Kidney (tissue), 14 donors: ENCODE results near the gene NATD1. TPM values are rescaled to one million over a fixed set of nuclear protein-coding genes. Genes with fewer than 3 reads are reported as not detected.
"Not testable (repeated sequence)": the region's sequence is repeated elsewhere in the genome, so short reads cannot be mapped to it uniquely, and the experiment has no call there.

ENCODE experiments used
- DNase-seq, 5 donors: peaks; one replicate each; pipeline ENCODE4 v3.0.0-alpha.2; 2013 to 2020
- FAIRE-seq: peaks from 2 replicates; lab custom pipeline; 2012; peaks lifted over from hg19 to GRCh38; lab: Jason Lieb, UNC
- H3K27ac ChIP-seq, 2 donors: one replicate each; pipeline ENCODE4 v1.7.0; 2013; ENCODE audit warnings: low read depth in 2 of 2, low read length in 2 of 2, inconsistent platforms in 1 of 2
- H3K27me3 ChIP-seq: one replicate; pipeline ENCODE4 v1.7.1; 2013; ENCODE audit warnings: low read length, inconsistent platforms; ENCODE audit not compliant: control insufficient read depth, insufficient read depth
- H3K36me3 ChIP-seq, 3 donors: one replicate each; pipeline versions ENCODE4 v1.7.0 to v1.7.1; 2013; ENCODE audit warnings: low read length in 3 of 3, control low read depth in 1 of 3, inconsistent platforms in 1 of 3; ENCODE audit not compliant: insufficient read depth in 3 of 3, control insufficient read depth in 2 of 3
- H3K4me1 ChIP-seq, 3 donors: one replicate each; pipeline versions ENCODE4 v1.7.0 to v1.7.1; 2013; ENCODE audit warnings: low read length in 3 of 3, inconsistent platforms in 1 of 3, low read depth in 1 of 3; ENCODE audit not compliant: control insufficient read depth in 2 of 3, insufficient read depth in 2 of 3
- H3K4me3 ChIP-seq, 3 donors: one replicate each; pipeline versions ENCODE4 v1.7.0 to v1.8.1; 2013; ENCODE audit warnings: low read length in 3 of 3, control low read depth in 1 of 3, inconsistent platforms in 1 of 3
- H3K9ac ChIP-seq, 3 donors: one replicate each; pipeline versions ENCODE4 v1.7.0 to v1.7.1; 2013; ENCODE audit warnings: low read length in 3 of 3, control low read depth in 1 of 3, inconsistent platforms in 1 of 3
- H3K9me3 ChIP-seq, 3 donors: one replicate each; pipeline versions ENCODE4 v1.7.0 to v1.7.1; 2013; ENCODE audit warnings: low read length in 3 of 3, control low read depth in 1 of 3, inconsistent platforms in 1 of 3; ENCODE audit not compliant: control insufficient read depth in 2 of 3, insufficient read depth in 1 of 3
- CTCF ChIP-seq: IDR thresholded peaks from 3 replicates; pipeline ENCODE4 v1.5.1; 2012; ENCODE audit warnings: mild to moderate bottlenecking, moderate library complexity, borderline replicate concordance; ENCODE audit not compliant: insufficient read depth; ENCODE audit errors: extremely low read depth
- intact Hi-C: fragments of 100-400 bp; cut with DNase I; formaldehyde crosslinking; loops from one replicate; pipeline ENCODE4 v1.11.1; 2022
- polyA plus RNA-seq: library from polyadenylated mRNA; stranded (reverse); fragments of 350-450 nt; fragmentation: Illumina TruSeq; extraction: RNeasy Lipid Tissue Mini Kit (QIAGEN cat#74804); gene quantifications from one replicate; pipeline ENCODE4 v1.2.3, GENCODE V29; 2014; ENCODE audit warnings: low read depth, low replicate concordance; ENCODE audit not compliant: insufficient read depth
- total RNA-seq: library from RNA; stranded (reverse); fragmentation: NEBNext Ultra II Directional; extraction: Animal tissue kit (Norgen Biotek cat#: 25700); gene quantifications from one replicate; pipeline ENCODE4 v1.2.1, GENCODE V29; 2021
- donor health status: control.
- donor health status: control.
- donor health status: control.
- donor health status: control.
- donor health status: control.
- donor health status: DM: yes; HTN: yes; CAD: no.
- donor health status: Normal renal cell carcinoma (clear cell type).

NATD1 gene
- total and polyA plus RNA-seq, 2 donors from 2014 or later = 5.0 to 14.2 TPM

GRCh38 chr17:21232033-21232749 lies 21.0 kb downstream of the NATD1 start:
- intact Hi-C loops = no loop called here
- Histone ChIP-seq H3K36me3 (no peaks in the 10 kb centered on the region), H3K27me3 (no peaks in the 10 kb centered on the region), H3K9me3 (peaks cover 0 to 6% (median 0%) of the 10 kb centered on the region in 3 donors), H3K4me1 (no peaks in the 10 kb centered on the region), H3K27ac (no peak overlapping the region), H3K9ac (no peak overlapping the region), H3K4me3 (no peak overlapping the region)
- no peak for FAIRE-seq
- TF ChIP-seq CTCF = no peak
- DNase-seq = no peak

DNA sequence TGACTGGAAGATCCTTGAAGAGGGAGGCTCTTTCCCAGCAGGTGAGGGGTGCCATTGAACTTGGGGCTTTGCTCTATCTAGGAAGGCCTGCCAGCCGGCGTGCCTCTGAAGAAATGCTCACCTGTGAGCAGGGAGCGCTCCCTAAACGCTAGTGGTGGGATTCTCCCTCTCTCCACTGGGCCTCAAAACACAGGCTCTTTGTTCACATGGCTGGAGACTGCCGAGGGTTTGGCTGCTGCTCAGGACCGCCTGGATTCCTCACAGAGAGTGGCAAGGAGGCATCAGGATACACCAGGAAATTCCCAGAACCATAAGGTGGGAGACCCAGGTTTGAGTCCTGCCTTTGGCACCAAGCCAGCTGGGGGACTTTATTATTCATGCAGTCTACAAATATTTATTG lies 21.7 kb downstream of the NATD1 start:
- H3K27me3 ChIP-seq = no peaks in the 10 kb centered on the region
- H3K4me3 ChIP-seq = no peak overlapping the region
- TF ChIP-seq CTCF = no peak
- H3K4me1 ChIP-seq = no peaks in the 10 kb centered on the region
- H3K36me3 ChIP-seq = no peaks in the 10 kb centered on the region
- DNase-seq = no peak
- intact Hi-C loops = no loop called here
- no peak overlapping the region for H3K9ac ChIP-seq
- no peak for FAIRE-seq
- no peak overlapping the region for H3K27ac ChIP-seq
- H3K9me3 ChIP-seq = peaks cover 0 to 6% (median 0%) of the 10 kb centered on the region in 3 donors

GRCh38 chr17:21228845-21229244 lies 24.4 kb downstream of the NATD1 start:
- H3K36me3 ChIP-seq = no peaks in the 10 kb centered on the region
- H3K27me3 ChIP-seq = no peaks in the 10 kb centered on the region
- H3K4me3 ChIP-seq = no peak overlapping the region
- no peak overlapping the region for H3K9ac ChIP-seq
- H3K4me1 ChIP-seq = no peaks in the 10 kb centered on the region
- no peak for DNase-seq
- H3K27ac ChIP-seq = no peak overlapping the region
- no peak for FAIRE-seq
- intact Hi-C loops = no loop called here
- peaks cover 0 to 6% (median 0%) of the 10 kb centered on the region in 3 donors for H3K9me3 ChIP-seq
- TF ChIP-seq CTCF = no peak

DNA sequence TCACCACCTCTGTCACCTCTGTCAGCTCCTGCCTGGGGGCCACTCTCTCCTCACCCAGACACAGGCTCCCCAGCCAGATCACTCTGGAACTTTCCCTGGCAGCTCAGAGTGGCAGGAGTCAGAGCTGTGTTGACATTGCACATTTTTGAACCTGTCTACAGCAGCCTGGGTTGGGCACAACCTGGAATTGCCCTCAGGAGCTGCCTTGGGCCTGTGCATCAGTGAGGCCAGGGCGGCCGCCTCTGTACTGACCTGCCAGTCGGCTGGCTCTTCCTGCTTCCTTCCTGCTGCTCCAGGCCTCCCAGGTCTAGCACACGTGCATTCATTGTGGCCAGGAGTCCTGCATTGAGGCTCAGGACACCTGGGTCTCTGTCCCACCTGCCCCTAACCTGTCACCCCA lies 25.1 kb downstream of the NATD1 start:
- no peak for DNase-seq
- no peak overlapping the region for H3K9ac ChIP-seq
- no peak for FAIRE-seq
- no peaks in the 10 kb centered on the region for H3K4me1 ChIP-seq
- no peaks in the 10 kb centered on the region for H3K27me3 ChIP-seq
- H3K36me3 ChIP-seq = no peaks in the 10 kb centered on the region
- no peak overlapping the region for H3K4me3 ChIP-seq
- H3K27ac ChIP-seq = no peak overlapping the region
- H3K9me3 ChIP-seq = peaks cover 0 to 6% (median 0%) of the 10 kb centered on the region in 3 donors
- intact Hi-C loops = no loop called here
- no peak for TF ChIP-seq CTCF

GRCh38 chr17:21227277-21227676 lies 25.9 kb downstream of the NATD1 start:
- DNase-seq, H3K4me3 ChIP-seq, H3K9ac ChIP-seq, H3K36me3 ChIP-seq, intact Hi-C loops, H3K27me3 ChIP-seq, H3K4me1 ChIP-seq, H3K9me3 ChIP-seq, FAIRE-seq, H3K27ac ChIP-seq: not testable (repeated sequence)
